HG03575 (cell line): ENCODE measurements around the gene SP6.

ENCODE experiments used
- ATAC-seq: cut with Tn5 transposase; IDR thresholded peaks from one replicate; pipeline ENCODE4 v1.9.1; 2021; ENCODE audit not compliant: unreplicated experiment, insufficient number of reproducible peaks, low FRiP score; ENCODE audit errors: extremely low read depth

Gene SP6

GRCh38 chr17:47850692-47851573 is at the start of gene SP6:
Gene SP6, minus strand, starts transcription at chr17:47851163. Its CDS starts 2,734 bp downstream, at chr17:47848429.
- ATAC-seq, result no peak

- ATAC-seq, result no peak
Measured at GRCh38 chr17:47899643-47900042, 48.7 kb upstream of the SP6 start.

GRCh38 chr17:47898241-47898640 is 47.3 kb upstream of the SP6 start:
- ATAC-seq, result no peak

GRCh38 chr17:47897561-47897960 is 46.6 kb upstream of the SP6 start:
- no peak for ATAC-seq

- no peak for ATAC-seq
Measured at GRCh38 chr17:47896672-47897490, 45.9 kb upstream of the SP6 start.

GRCh38 chr17:47895856-47896671 is 45.1 kb upstream of the SP6 start, which contains the start of gene SP2:
Gene SP2, plus strand, starts transcription at chr17:47896236. Its CDS starts 51 bp downstream, at chr17:47896287.
- ATAC-seq, result peak; percentile 80

- no peak for ATAC-seq
Measured at GRCh38 chr17:47895347-47895855, 44.4 kb upstream of the SP6 start.

GRCh38 chr17:47894498-47895346 is 43.8 kb upstream of the SP6 start:
- ATAC-seq, result no peak

GRCh38 chr17:47891545-47892088 is 40.7 kb upstream of the SP6 start:
- ATAC-seq, result no peak

GRCh38 chr17:47889734-47890529 is 39.0 kb upstream of the SP6 start:
- ATAC-seq, result no peak

GRCh38 chr17:47888293-47888692 is 37.3 kb upstream of the SP6 start:
- no peak for ATAC-seq

- no peak for ATAC-seq
Measured at GRCh38 chr17:47884905-47885730, 34.2 kb upstream of the SP6 start.

- ATAC-seq, result no peak
Measured at GRCh38 chr17:47884427-47884740, 33.4 kb upstream of the SP6 start.

- no peak for ATAC-seq
Measured at GRCh38 chr17:47883589-47884426, 32.8 kb upstream of the SP6 start.

- no peak for ATAC-seq
Measured at GRCh38 chr17:47882695-47883588, 32.0 kb upstream of the SP6 start.
